ENCODE data around the gene SIRT3.
"Not testable (repeated sequence)": the region's sequence is repeated elsewhere in the genome, so short reads cannot be mapped to it uniquely, and the experiment has no call there.

Gene SIRT3

GRCh38 chr11:200224-201003 lies 35.7 kb downstream of the SIRT3 start:
- peak; percentile 17 for DNase-seq

- DNase-seq, result peak; percentile 18
Measured at GRCh38 chr11:199782-200181, 36.4 kb downstream of the SIRT3 start.

GRCh38 chr11:199004-199581 lies 37.0 kb downstream of the SIRT3 start:
- peak; percentile 11 for DNase-seq

- DNase-seq, result peak; percentile 23
Measured at GRCh38 chr11:198236-198806, 37.8 kb downstream of the SIRT3 start.

GRCh38 chr11:197741-198235 lies 38.4 kb downstream of the SIRT3 start:
- no peak for DNase-seq

- DNase-seq, result peak; percentile 19
Measured at GRCh38 chr11:196786-197731, 39.1 kb downstream of the SIRT3 start.

GRCh38 chr11:193481-193880 lies 42.7 kb downstream of the SIRT3 start:
- not testable (repeated sequence) for DNase-seq

GRCh38 chr11:192674-193128 lies 43.4 kb downstream of the SIRT3 start, which contains the start of gene SCGB1C1:
Gene SCGB1C1, plus strand, starts transcription at chr11:193078. Its CDS starts 22 bp downstream, at chr11:193100.
- DNase-seq, result not testable (repeated sequence)

GRCh38 chr11:191490-192478 lies 44.4 kb downstream of the SIRT3 start:
- DNase-seq, result not testable (repeated sequence)

- DNase-seq, result not testable (repeated sequence)
Measured at GRCh38 chr11:190546-190945, 45.6 kb downstream of the SIRT3 start.

GRCh38 chr11:189843-190311 lies 46.3 kb downstream of the SIRT3 start:
- not testable (repeated sequence) for DNase-seq

- DNase-seq, result not testable (repeated sequence)
Measured at GRCh38 chr11:189200-189783, 46.9 kb downstream of the SIRT3 start.

- not testable (repeated sequence) for DNase-seq
Measured at GRCh38 chr11:180242-180641, 55.9 kb downstream of the SIRT3 start.

Data from right hindlimb (tissue), 1 donor.